Tibial nerve (tissue), 4 donors: Measurements from ENCODE around the gene NFIL3.

ENCODE experiments used
- CTCF ChIP-seq, 5 experiments: fragments of 200-600 bp in 3 of 5; fragments of 450-650 bp in 2 of 5; sonication (generic) in 3 of 5; IDR thresholded peaks; one replicate each; pipeline ENCODE4 v1.5.1; 2016 to 2019; ENCODE audit warnings: antibody characterized with exemption in 5 of 5, mild to moderate bottlenecking in 3 of 5, moderate library complexity in 2 of 5
- EP300 ChIP-seq, 2 donors: sonication (generic); formaldehyde crosslinking; IDR thresholded peaks; one replicate each; pipeline ENCODE4 v1.6.1; 2017; ENCODE audit warnings: antibody characterized with exemption in 2 of 2, mild to moderate bottlenecking in 1 of 2
- POLR2A ChIP-seq, 2 donors: fragments of 450-650 bp; IDR thresholded peaks; one replicate each; pipeline ENCODE4 v1.6.1; 2017; ENCODE audit warnings: antibody characterized with exemption in 2 of 2, mild to moderate bottlenecking in 2 of 2, moderate library complexity in 2 of 2

- no peak for TF ChIP-seq CTCF (IDR thresholded peaks at IDR 0.05)
- TF ChIP-seq POLR2A (IDR thresholded peaks at IDR 0.05) = no peak
- no peak for TF ChIP-seq EP300 (IDR thresholded peaks at IDR 0.05)
These were observed 62.9 kb downstream of the NFIL3 start for GRCh38 chr9:91360551-91361290.
